T47D (cell line): ENCODE data around the gene BNIP2.
"Not testable (repeated sequence)": the region's sequence is repeated elsewhere in the genome, so short reads cannot be mapped to it uniquely, and the experiment has no call there.

Experiments
- DNase-seq, 2 experiments: peaks; one replicate each; pipeline versions ENCODE4 v3.0.0 to v3.0.0-alpha.2; 2011 to 2012; ENCODE audit warnings: low read depth in 1 of 2, low spot score in 1 of 2
- JUND ChIP-seq: IDR thresholded peaks from 2 replicates; pipeline ENCODE4 v1.6.1; 2012; ENCODE audit warnings: low read depth
- in situ Hi-C: cut with HindIII; loops from 2 replicates; pipeline ENCODE4 v1.10.0; 2016; ENCODE audit warnings: low sequenced_read_pairs, low pct_unique_long_range_greater_than_20kb

The BNIP2 gene

GRCh38 chr15:59644756-59645155 lies 44.4 kb downstream of the BNIP2 start:
- no peak for TF ChIP-seq JUND
- DNase-seq, result no peak
- in situ Hi-C loops, result no loop called here

GRCh38 chr15:59642351-59642750 lies 46.8 kb downstream of the BNIP2 start:
- DNase-seq, result no peak
- in situ Hi-C loops, result no loop called here
- no peak for TF ChIP-seq JUND

GRCh38 chr15:59637507-59637906 lies 51.6 kb downstream of the BNIP2 start:
- peak in 1 of 2 experiments; percentile 12 for DNase-seq
- in situ Hi-C loops, result not testable (repeated sequence)

- TF ChIP-seq JUND, result no peak
- DNase-seq, result no peak
Measured at GRCh38 chr15:59636184-59636583, 52.9 kb downstream of the BNIP2 start.

GRCh38 chr15:59632714-59633113 lies 56.4 kb downstream of the BNIP2 start:
- TF ChIP-seq JUND, result no peak
- in situ Hi-C loops, result no loop called here
- peak in 1 of 2 experiments; percentile 36 for DNase-seq

More at GRCh38 chr15:59636184-59636583, 52.9 kb downstream of the BNIP2 start:
- in situ Hi-C loops, result no loop called here

- no peak for TF ChIP-seq JUND
- in situ Hi-C loops, result no loop called here
- DNase-seq, result peak in 1 of 2 experiments; percentile 63
Measured at GRCh38 chr15:59622289-59622688, 66.8 kb downstream of the BNIP2 start.

GRCh38 chr15:59618406-59618805 lies 70.7 kb downstream of the BNIP2 start:
- no peak for TF ChIP-seq JUND
- DNase-seq, result no peak
- in situ Hi-C loops, result no loop called here

GRCh38 chr15:59616379-59616778 lies 72.7 kb downstream of the BNIP2 start:
- no peak for TF ChIP-seq JUND
- in situ Hi-C loops, result no loop called here
- peak; percentile 43 to 64 for DNase-seq

- in situ Hi-C loops, result no loop called here
- no peak for TF ChIP-seq JUND
- no peak for DNase-seq
Measured at GRCh38 chr15:59615661-59616060, 73.5 kb downstream of the BNIP2 start.

- in situ Hi-C loops, result no loop called here
- no peak for TF ChIP-seq JUND
- no peak for DNase-seq
Measured at GRCh38 chr15:59614153-59614552, 75.0 kb downstream of the BNIP2 start.

GRCh38 chr15:59611276-59612260 lies 77.6 kb downstream of the BNIP2 start, which contains the start of gene GCNT3:
TSS of gene GCNT3 (plus strand) at chr15:59611783. CDS start at chr15:59618239, 6,456 bp downstream.
- no peak for DNase-seq
- no peak for TF ChIP-seq JUND
- in situ Hi-C loops, result no loop called here

GRCh38 chr15:59609730-59610712 lies 79.1 kb downstream of the BNIP2 start:
- DNase-seq, result no peak
- TF ChIP-seq JUND, result no peak
- in situ Hi-C loops, result no loop called here
